GM23248 (cell line): ENCODE results near the gene ARHGAP45.

Experiments
- EZH2 ChIP-seq: fragments of 200-600 bp; sonication (generic); IDR thresholded peaks from 2 replicates; pipeline ENCODE4 v1.6.1; 2018; ENCODE audit warnings: antibody characterized with exemption, mild to moderate bottlenecking; ENCODE audit not compliant: insufficient read depth, poor library complexity, severe bottlenecking
- EZH2phosphoT487 ChIP-seq: fragments of 200-600 bp; sonication (generic); IDR thresholded peaks from 2 replicates; pipeline ENCODE4 v1.6.1; 2018; ENCODE audit warnings: antibody characterized with exemption, moderate library complexity, mild to moderate bottlenecking, low read depth; ENCODE audit not compliant: insufficient read depth

GRCh38 chr19:1105873-1106840 lies 39.2 kb downstream of the ARHGAP45 start:
- TF ChIP-seq EZH2phosphoT487 (no peak), EZH2 (no peak)
